Measurements from ENCODE around the gene TPX2.

TPX2 gene

DNA sequence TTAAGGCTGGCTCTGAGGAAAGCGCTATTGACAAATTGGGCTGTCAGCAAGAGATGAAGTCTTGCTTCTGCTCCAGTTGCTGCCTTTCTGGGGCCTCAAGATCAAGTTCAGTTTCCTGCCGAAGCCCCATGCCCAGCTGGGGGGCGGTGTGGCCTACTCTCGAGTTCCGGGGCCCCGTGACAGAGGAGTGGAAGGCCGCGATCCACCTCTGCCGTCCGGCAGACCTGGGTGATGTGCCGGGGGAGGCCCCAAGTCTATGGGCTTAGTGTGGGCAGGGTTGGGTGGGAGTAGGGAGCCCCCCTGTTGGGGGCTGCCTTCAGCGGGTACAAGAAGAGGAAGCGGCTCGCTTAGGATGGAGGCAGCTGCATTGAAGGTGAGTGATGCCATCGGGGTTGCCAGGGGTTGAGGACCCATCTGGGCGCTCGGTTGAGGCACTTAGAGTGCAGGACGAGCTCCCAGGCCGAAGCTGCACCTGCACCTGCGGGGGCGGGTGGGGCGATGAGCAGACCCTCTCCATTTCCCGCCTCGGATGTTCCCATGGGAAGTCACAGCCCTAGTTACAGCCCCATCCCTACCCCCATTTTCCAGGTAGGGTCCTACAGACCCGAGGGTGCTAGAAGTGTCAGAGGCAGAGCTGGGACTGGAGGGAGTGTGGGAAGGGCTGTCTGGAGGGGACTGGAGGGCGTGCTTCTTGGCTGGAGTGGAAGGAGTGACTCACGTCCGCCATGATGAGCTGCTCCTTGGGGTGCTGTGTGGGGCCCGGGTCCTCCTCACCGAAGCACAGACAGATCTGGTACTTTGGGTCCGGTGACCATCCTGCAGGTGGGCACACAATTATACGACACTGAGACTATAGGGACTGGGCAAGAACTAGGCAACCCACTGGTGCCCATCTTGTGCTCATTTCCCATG lies 109.3 kb downstream of the TPX2 start:
- DNase-seq (ENCODE audit: low spot score), result no peak

DNA sequence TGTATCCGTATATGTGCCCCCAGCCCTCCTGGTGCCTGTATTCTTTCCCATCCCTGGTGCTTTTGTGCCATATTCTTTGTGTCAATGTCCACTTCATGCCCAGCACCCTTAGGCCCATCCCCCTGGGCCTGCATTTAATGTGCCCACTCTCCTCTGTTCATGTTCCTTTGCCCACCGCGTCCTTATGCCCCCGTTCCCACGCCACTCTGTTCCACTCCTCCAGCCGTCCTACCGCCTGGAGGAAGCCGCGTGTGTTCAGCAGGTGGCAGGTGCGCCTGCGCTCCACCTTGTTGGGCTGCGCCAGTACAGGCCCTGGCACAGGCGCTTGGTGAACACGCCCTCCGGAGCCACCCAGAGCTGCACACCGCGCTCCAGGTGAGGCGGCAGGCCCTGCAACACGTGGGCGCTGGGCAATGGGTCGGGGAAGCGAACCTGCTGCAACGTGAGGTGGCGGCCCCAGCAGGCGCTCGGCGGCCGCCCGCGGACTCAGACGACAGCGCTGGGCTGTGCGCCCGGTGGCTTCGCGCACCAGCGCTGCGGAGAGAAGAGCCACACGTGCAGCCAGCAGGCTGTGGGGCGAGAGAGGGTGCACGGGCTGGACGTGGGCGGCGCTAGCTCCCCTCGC lies 110.3 kb downstream of the TPX2 start:
- no peak for DNase-seq (ENCODE audit: low spot score)

Measured in HuH-7.5 (cell line).